NCI-H2196 (cell line): ENCODE results near the gene TSPAN9.

Experiments used
- DNase-seq: peaks from one replicate; lab custom pipeline; 2025; ENCODE audit not compliant: unreplicated experiment; lab: John Stamatoyannopoulos, UW

The TSPAN9 gene

DNA sequence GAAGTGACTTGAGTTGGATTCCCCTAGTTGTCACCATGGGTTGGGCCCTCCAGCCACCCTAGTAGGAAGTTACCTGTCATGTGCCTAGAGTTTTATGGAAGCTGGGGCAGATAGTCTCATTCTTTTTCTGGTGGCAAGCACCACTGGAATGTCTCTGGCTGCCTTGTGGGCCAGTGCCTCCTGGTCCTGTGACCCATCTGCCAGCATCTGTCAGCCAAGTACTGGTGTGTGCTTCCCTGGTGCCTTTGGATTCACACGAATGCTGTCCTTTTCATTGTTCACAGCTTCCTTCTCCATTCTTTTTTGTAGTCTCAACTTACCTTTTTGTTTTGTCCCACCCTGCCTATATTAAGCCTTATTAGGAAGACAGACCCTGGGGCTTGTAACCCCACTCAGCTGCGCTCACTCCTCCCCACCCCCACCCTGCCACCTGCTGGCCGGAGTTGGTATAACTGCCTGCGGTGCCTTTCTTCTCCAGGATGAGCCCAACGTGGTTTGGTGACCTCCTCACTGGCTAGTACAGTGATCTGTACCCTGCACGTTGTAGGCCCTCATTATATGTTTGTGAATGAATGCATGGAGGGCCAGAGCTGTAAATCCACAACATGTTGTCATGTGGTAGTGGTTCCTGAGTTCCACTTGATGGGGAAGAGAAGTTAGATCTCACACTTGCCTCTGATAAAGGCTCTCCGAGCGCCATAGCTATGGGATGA lies 125.7 kb downstream of the TSPAN9 start:
- peak; percentile 19 for DNase-seq

DNA sequence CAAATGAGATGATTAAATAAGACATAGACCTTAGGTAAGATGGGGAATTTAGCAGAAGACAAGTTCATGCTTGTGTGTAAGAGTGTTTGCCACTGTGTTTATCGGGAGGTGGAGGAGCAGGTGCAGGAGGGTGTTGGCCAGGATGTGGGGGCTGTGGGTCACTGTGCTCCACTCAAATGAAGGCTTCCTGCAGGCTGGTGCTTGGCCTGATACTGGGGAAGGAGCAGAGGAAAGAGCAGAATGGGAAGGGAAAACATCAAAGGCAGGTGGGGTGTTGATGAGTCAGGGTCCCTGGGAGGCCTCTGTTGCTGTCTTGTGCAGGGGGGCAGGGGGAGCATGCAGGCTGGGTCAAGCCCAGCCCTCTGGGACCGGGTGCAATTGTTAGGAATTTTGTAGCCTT lies 126.5 kb downstream of the TSPAN9 start:
- no peak for DNase-seq

DNA sequence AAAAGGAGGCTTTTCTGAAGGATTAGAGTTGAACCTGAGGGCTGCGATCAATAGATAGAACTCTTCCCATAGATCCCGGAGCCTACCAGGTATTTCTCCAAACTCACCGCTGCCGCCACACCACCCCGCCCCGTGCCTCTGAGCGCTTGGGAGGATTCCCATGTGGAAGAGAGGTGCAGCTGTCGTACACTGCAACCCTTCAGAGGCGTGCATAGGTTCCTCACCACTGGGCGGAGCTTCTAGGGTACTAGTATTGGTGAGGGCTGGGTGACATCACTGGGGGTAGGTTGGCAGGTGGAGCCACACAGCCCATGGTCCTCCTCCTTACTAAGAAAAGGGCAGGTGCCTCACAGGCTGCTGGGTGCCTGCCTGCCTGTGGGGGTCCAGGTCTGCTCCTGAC lies 127.0 kb downstream of the TSPAN9 start:
- no peak for DNase-seq

DNA sequence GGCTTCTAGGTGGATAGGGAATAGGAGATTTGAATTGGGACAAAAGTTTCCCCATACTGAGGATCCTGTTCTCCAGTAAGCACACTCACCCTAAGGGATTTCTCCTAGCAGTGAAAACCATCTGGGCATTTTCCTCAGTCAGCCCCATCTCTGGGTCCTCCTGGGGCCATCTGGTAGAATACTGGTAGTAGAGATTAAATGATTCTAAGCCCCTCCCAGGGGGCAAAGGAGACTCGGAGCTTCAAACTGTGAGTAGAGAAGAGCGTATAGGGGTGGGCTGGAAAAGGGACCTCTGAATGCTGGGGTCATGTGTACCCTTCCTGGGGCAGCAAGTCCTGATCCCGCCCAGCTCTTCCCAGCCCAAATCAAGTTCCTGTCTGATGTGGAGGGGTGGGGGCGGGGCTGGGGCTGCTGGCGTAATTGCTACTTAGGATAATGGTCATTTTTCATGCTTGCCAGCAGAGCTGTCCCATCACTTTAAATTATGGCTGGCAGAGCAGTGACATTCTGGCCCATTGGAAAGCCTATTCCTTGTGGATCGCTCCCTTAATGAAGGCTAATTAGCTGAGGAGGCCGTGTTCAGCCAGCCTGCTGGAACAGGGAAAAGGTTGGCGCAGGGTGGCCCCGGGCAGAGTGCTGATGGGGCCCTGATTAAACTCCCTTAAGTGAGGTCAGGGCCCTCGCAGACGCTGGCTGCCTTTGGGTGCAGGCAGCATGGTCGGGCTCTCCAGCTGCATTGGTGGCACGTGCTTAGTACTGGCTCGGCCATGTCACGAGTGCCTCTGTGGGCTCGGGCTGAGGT lies 127.8 kb downstream of the TSPAN9 start:
- DNase-seq: no peak

DNA sequence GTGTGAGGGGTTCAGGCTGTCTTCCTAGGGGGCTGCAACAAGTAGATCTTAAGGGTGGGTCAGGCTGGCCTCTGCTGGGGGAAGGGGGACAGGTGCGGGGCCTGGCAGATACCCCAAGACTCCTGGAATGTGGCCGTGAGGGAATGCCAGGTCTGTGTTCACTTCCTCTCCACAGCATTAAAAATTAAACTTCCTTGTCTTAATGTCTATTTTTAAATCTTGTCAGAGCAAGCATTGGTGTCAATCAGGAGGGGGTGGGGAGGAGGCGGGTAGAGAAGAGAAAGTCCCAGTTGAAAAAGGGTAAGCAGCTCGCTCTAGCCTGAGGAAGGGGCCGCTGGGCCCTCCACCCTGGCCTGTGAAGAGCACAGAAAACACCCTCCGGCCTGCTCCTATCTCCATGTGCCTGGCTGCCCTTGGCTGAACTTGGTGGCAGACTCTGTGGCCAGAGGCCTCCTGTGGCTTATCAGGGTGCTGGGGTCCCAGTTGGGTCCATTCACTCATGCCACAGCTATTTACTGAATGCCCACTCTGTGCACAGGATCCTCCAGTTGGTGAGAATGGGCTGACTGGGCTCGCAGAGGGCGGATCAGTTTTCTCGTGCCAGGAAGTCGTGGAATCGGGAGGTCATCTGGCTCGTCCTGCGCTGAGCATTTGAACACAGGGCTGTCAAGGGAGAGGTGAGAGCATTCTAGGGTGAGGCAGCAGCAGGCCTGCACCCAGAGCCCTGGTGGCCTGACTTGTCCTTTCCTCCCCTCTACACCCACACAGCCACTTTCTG lies 128.8 kb downstream of the TSPAN9 start:
- no peak for DNase-seq

DNA sequence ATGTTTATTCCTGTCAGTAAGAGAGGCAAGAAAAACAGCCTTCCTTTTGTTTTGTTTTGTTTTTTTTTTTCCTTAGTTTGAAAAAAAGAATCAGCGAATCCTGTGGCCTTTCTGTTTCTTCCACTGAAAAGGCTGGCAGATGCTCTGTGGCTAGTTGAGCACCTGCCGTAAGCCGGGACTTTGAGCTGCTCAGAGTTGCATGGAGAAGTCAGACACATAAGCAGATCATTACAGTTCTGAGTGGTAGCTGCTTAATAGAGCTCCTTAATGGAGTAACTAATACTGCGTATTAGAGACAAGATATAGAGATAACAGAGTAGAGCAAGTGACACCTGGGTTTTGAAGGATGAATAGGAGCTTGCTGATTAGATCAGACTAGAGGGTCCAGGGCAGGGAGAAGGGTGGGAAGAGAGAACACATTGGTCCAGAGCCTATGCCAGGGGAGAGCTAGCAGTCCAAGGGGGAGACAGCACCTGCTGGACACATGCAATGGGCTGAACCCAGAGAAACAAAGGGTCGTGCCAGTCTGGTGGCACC lies 129.4 kb downstream of the TSPAN9 start:
- no peak for DNase-seq

DNA sequence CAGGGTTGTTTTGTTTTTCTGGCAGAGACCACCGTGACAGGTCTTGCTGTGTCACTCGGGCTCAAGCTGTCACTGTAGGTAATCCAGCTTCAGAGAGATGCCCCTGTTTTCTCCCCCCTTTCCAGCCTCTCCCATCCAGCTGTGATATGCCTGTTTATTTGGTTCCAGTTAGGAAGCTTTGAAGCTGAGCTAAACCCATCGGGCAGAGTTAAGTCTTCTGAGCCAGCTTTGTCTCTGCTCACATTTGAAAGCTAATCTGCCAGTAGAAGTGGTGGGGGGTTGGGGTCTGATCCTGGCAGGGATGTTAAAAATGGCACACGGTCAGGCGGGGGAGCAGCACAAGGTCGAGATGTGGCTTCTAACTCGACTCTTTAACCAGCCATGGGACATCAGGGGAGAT lies 130.0 kb downstream of the TSPAN9 start:
- DNase-seq: no peak

DNA sequence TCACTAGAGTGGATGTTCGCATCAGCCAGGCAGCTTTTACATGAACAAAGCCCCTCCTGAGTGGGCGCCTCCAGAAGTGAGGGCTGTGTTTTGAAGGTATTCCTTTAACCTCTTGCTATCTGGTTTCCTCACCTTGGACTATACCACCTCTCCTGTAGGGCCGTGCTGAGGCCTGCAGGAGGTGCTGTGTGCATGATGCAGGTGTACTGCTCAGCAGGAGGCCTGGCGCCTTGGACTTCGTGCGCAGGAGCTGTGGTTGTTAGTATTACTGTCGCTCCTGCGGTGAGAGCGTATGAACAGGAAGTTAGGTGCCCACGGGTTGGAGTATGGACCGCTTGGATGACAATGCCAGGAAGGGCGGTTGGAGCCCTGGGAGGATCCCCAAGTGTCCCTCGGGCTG lies 130.7 kb downstream of the TSPAN9 start:
- DNase-seq: no peak

DNA sequence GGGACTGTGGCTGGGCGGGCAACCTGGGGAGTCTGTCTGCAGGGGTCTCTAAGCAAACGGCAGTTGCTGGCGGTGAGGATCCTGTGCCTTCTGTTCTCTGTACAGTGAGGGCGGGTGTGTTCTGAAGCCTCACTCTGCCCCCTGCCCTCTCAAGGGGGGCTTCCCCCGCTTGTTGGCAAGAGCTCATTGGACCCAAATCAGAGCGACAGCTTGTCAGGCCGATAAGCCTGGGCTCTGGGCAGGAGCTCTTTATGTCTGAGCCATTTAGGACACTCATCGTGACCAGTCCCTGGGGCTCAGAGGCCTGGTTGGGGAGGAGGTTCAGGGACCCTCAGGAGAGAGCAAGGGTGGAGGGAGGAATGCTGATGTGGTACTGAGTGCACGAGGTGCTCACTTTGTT lies 136.0 kb downstream of the TSPAN9 start:
- no peak for DNase-seq

DNA sequence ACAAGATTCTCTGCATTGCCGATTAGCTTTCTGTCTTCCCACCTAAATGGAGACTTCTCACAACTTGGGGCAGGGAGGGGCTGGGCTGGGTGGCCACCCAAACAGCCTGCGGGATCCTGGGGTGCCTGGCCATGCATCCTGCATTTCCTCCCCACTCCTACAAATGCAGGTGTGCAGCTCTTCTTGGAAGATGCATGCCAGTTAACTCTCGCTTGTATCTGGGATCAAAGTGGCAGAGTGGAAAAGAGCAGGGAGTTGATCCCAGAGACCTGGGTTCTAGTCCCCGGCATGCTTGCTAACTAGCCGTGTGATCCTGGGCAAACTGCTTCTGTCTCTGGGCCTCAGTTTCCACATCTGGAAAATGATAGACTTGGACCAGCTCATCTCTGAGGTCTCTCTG lies 136.6 kb downstream of the TSPAN9 start:
- DNase-seq: no peak

DNA sequence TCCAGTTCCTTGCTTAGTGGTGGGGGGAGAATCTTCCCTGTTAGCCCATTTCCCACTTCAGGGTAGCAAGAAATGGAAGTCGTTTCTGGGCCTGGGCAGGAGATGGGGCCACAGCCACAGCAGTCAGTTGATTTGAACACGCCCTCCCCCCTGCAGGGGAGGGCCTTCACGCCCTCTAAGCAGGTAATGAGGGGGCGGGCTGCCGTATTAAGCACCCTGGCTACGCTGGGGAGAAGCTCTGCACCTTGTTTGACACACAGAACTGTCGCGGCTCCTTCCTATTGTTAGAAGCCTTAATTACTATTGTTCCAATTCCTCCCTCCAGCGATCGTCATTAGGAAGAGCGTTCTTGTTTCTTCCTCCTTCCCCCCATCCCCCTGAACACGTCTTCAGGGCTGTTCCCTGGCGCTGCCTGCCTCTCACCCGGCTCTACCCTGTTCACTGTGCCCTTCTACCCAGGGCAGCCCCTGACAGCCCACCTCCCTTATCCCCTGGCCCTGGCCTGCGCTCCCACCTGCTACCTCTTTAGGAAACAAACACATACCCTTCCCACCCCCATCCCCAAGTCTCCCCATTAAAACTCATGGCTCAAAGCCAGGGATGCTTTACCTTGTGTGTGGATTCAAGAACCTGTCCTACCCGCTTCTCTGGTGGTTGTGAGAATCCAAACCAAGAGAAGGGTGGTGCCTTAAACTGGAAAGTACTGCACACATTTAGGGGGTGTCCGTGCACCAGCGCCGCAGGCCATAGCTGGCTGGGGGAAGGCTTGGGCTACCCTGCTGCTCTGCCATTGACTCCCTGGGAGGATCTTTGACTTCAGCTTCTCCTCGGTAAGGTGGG lies 137.6 kb downstream of the TSPAN9 start:
- no peak for DNase-seq

DNA sequence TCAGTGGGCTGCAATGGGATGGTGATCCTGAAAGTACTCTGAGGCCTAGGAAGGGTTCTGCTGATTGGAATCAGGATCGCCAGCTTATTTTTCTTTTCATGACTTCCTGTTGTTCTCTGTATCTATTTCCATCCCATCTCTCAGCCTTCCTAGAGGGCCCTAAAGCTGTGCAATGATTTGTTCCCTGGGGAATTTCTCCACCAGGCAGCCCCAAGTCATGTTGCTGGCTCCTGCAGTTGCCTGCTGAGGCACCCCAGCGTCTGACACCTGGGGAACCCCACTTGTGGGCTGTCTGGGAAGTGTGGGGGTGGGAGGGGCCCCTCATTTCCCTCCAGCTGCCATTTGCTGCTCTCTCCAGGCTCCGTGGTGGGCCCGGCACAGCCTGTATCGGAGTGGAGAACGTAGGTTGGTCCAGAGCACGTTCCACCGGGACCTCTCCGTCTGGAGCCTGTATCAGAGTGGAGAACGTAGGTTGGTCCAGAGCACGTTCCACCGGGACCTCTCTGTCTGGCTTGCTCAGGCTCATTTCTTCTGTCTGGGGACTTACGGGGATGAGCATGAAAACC lies 138.3 kb downstream of the TSPAN9 start:
- no peak for DNase-seq

DNA sequence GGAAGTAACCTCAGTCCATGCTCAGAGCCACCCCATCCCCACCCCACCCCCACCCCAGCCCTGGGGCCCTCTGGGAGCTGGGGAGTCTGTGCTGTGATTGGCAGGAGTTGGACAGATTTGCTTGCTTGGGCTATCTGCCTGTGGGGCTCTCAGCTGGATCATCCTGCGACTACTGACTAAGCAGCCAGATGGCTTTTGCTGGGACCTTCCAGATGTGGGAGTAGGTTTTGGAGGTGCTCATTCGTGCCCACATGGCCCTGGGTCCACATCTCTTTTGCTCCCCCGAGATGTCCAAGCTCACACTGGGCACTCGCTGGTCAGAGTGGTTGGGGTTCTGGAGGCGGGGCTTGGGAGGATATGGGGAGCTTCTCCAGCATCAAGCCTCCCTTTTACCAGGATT lies 138.9 kb downstream of the TSPAN9 start:
- no peak for DNase-seq

DNA sequence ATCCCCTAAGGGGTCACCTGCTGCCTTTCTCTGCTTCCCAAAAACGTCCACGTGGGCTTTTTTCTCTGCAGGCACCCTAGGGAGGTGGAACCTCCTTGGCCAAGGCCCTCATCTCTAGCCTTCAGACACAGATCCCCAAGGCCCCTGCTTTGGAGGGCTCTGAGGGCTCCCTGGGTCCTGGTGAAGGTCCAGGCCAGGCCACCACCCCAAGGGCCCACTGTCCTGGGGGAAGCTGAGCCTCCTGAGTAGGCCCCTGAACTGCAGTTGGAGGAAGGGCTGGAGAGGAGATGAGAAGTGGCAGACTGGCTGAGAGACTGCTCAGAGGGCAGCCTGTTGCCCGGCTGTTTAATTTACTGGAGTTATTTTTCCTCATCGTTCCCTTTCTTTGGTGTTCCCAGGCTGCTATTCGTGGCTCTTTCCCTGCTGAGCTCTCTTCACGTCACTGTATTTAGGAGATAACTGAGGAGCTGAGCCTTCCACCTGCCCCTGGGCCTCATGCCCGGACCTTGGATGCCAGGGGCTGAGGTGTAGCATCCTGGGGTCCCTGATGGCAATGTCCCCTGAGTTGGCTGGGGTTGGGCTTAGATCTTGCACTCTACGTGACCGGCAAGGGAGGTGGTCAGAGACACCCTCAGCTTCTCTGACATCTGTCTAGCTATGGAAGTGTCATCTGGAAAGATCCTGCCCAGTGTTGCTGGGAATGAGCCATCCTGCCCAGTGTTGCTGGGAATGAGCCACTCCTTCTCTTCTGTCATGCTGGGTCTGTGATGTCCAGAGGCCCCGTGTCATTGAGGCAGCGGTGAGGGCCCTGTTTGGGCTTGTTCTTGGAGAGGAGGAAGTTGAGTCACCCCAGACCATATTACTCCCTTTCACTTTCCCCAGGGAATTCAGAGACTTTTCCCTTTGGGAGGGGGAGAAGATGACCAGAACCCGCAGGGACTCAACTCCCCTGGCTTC lies 139.8 kb downstream of the TSPAN9 start:
- DNase-seq: no peak

DNA sequence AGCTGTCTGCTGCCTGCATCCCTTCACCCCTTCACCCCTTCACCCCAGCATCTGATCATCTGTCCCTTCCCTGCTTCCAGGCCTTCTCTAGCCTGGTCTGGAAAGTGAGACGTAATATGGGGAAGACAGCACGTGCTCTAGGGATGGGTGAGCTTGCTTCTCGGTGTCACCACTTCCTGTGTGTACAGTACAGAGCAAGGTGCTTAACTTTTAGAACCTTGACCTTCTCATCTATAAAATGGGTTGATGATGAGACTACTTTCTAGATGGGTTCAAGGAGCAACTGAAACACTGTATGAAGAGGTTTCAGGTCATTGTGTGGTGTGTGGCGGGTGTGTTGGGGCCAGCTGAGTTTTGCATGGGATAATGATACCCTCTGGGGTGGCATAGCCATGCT lies 140.5 kb downstream of the TSPAN9 start:
- DNase-seq: no peak

DNA sequence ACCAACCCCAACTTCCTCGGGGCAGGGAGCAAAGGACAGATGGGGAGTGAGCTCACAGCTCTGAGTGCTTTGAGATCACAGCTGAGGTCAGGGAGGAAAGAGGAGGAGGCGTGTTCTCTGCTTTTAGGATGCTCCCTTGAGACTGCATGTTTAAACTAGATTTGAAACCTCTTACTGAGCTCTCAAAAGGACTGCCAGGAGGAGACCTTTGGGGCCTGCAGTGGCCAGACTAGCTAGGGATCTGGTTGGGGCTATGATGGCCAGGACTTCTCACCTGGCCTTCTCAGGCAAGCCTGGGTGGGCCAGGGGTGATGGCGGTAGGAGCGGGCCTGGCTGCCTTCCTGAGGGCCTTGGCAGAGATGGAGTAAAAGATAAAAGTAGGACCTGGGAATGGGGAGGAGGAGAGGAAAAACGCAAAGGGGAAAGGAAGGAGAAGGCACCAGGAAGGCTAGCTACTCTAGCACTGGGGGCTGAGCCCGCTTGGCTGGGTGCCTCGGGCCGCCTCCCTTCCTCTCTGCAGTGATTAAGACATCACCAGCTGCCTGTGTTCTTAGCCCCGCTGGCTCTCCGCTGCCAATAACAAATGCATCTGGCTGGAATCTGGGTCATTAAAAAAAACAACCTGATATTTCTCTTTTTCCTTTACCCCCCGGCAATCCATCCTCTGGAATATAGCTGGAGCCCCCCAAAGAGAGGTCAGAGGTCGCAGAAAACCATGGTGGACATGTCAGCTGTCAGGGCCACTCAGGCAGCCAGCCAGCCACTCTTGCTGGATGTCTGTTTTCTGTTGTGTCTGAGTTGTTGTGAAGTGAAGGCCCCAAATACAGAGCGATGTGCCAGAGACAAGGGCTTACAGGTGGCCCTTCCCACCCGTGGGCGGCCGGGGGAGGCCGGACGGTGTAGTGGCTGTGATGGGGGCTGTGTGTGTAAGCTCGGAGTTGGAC lies 141.3 kb downstream of the TSPAN9 start:
- peak; percentile 42 for DNase-seq

DNA sequence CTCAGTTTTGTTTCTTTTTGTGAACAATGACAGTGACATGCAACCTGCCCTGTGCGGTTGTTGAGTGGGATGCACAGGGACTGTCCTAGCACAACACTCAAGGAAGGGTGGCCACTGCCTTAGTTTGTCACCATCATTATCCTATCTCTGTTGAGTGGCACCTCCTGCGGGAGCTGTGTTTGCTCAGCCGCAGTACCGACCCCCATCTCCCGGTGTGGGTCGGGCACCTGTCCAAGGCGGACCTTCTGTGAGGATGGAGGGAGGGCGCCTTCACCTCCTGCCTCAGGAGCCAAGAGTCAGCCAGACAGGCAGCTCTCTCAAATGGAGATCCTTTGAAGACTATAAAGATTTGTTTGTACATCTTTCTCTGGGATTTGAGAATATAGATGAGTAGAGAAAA lies 142.1 kb downstream of the TSPAN9 start:
- DNase-seq: no peak
